H1 (cell line): ENCODE results near the gene QSOX2. TPM values are rescaled to one million over a fixed set of nuclear protein-coding genes. Genes with fewer than 3 reads are reported as not detected.

Source experiments
- ASH2L ChIP-seq: fragments of 200-600, 300-600 bp; sonication (generic); IDR thresholded peaks from one replicate; pipeline ENCODE4 v1.7.1; 2017; ENCODE audit warnings: low read length
- KDM5A ChIP-seq: fragments of 200-600 bp; IDR thresholded peaks from 2 replicates; pipeline ENCODE4 v1.7.1; 2012; ENCODE audit warnings: mild to moderate bottlenecking, low read length, inconsistent platforms, mixed read lengths
- polyA plus RNA-seq, 7 experiments: library from polyadenylated mRNA; depleted of rRNA in 3 of 7; stranded (reverse) in 5 of 7; unstranded in 2 of 7; fragments of >200 nt in 5 of 7; fragments of 200-250 nt in 2 of 7; gene quantifications; 1 replicate in 5 of 7; 2 replicates in 1 of 7; 4 replicates in 1 of 7; pipeline versions ENCODE4 v1.2.1 to v1.2.3, GENCODE V29; 2011 to 2013; ENCODE audit warnings: missing spikeins in 2 of 7, mixed read lengths in 2 of 7
- total RNA-seq: library from RNA; stranded (reverse); fragmentation: NEBNext Ultra II Directional; extraction: Animal tissue kit (Norgen Biotek cat#: 25700); gene quantifications from 2 replicates; pipeline ENCODE4 v1.2.1, GENCODE V29; 2021

The QSOX2 gene
- total and polyA plus RNA-seq, 2 of the 8 experiments (the other 6 are each of a cell fraction or from before 2014, with no cell fraction given), result 18.0 to 28.6 TPM

- TF ChIP-seq KDM5A, result no peak
- TF ChIP-seq ASH2L, result no peak
Measured at GRCh38 chr9:136286359-136286986, 40.9 kb upstream of the QSOX2 start (continued).
